HG02981 (cell line): ENCODE results near the gene MBD6.

Source experiments
- ATAC-seq: cut with Tn5 transposase; IDR thresholded peaks from one replicate; pipeline ENCODE4 v1.9.1; 2021; ENCODE audit warnings: mild to moderate bottlenecking, moderate library complexity; ENCODE audit not compliant: unreplicated experiment

Gene MBD6, protein sequence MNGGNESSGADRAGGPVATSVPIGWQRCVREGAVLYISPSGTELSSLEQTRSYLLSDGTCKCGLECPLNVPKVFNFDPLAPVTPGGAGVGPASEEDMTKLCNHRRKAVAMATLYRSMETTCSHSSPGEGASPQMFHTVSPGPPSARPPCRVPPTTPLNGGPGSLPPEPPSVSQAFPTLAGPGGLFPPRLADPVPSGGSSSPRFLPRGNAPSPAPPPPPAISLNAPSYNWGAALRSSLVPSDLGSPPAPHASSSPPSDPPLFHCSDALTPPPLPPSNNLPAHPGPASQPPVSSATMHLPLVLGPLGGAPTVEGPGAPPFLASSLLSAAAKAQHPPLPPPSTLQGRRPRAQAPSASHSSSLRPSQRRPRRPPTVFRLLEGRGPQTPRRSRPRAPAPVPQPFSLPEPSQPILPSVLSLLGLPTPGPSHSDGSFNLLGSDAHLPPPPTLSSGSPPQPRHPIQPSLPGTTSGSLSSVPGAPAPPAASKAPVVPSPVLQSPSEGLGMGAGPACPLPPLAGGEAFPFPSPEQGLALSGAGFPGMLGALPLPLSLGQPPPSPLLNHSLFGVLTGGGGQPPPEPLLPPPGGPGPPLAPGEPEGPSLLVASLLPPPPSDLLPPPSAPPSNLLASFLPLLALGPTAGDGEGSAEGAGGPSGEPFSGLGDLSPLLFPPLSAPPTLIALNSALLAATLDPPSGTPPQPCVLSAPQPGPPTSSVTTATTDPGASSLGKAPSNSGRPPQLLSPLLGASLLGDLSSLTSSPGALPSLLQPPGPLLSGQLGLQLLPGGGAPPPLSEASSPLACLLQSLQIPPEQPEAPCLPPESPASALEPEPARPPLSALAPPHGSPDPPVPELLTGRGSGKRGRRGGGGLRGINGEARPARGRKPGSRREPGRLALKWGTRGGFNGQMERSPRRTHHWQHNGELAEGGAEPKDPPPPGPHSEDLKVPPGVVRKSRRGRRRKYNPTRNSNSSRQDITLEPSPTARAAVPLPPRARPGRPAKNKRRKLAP

DNA sequence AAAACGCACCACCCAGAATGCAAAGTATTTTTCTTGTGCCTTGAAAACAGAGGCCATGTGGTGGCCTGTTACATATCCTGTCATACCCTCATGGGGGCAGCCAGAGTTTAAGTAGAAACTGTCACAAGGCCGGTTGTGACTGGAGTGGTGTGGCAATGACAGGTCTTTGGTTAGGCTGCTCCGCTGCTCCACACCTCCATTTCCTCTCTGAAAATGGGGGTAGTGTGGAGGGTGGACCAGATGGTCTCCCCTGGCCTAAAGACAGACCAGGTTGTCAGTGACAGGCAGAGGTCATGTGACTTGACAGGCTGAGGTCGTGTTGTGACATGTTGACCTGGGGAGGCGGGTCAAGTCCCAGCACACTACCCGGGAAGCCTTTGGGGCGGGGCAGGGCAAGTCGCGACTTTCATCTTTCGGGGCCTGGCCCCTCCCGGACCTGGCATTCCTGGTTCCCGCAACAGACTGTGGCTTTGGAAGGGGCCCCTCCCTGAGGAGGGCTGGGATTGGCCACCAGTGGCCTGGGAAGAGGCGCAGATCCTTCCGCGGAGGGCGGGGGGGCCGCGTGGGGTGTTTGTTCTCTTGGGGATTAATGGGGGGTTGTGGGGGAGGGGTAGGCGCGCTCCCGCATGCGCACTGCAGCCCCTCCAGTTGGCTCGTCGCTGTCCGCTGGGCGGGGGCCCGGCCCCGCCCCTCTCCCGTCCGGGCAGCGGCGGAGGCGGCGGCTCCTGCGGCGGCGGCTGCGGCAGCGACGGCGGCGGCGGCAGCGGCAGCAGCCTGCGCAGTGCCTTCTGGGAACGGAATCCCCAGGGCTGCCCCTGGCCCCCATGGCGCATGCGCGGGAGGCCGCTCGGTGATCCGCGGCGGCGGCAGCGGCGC lies at the start of gene MBD6:
Gene MBD6 (plus strand): TSS at position 814 of the 876 bp plus-strand sequence. CDS start 1,480 bp downstream, outside the sequence.
- ATAC-seq: peak; percentile 36

DNA sequence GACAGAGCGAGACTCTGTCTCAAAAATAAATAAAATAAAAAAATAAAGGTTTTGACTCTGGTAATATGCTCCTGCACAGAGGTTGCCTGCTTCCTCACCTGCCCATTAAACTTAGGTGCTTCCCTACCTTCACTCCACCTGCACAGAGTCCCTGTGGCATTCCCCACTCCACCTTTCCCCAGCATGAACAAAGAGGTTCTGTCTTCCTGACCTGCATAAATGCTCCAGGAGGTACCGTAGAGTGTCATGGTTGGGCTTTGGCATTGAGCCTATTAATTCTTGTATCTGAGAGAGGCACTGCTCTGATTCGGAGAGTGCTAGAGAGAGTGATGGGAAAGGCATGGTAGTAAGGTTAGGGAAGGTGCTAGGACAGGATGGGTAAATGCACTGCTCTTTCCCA lies 49.2 kb upstream of the MBD6 start:
- no peak for ATAC-seq

DNA sequence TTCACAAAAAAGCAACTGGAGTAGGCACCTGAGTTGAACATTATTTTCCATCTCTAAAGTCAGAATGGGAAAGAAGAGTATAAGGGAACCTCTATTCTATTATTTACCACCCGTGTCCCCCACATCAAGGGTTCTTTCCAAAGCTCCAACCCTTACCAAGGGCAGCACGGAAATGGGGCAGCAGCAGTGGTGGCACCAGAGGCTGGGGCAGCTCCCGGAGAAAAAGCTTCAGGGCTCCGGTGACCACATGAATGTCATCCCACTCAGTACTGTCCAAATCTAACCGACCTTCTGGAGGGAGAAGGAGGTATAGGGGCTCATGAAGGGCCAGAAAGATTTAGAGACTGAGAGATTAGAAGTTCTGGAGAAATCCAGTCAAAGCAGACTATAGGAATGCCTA lies 48.7 kb upstream of the MBD6 start:
- ATAC-seq: no peak

DNA sequence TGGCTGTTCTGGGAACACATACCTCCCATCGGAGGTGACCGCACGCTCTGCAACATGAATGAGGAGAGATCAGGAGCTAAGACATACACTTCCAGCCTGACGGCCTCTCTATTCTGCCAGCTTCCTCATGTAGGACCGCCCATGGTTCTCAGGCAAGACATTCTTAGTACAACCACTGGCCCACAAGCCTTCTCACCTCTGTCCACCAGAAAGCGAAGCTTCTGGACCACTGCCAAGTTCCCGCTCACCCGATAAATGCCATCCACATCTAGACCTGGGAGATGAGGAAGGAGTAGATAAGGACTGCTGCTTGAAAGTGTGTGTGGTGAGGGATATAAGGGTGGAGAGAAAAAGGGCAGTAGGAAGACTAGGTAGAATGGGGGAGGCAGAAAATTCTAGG lies 48.2 kb upstream of the MBD6 start:
- ATAC-seq: no peak

DNA sequence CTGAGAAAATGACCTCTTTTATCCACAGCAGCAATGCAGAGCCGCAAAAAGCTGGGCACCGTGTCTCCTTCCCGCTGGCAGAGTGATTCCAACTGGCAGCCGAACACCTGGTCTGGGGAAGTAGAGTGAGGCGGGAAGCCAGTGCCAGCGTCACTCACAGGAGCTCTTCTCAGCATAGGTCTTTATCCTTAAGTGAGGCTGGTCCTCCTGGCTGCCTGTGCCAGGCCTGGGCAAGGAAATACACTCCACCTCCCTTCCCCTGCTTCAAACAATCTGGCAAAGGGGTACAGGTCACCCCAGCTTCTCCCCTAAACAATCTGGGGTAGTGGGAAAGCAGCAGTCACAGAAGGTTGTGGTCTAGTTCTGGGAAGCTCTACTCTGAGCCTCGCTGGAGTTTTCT lies 47.8 kb upstream of the MBD6 start:
- no peak for ATAC-seq

DNA sequence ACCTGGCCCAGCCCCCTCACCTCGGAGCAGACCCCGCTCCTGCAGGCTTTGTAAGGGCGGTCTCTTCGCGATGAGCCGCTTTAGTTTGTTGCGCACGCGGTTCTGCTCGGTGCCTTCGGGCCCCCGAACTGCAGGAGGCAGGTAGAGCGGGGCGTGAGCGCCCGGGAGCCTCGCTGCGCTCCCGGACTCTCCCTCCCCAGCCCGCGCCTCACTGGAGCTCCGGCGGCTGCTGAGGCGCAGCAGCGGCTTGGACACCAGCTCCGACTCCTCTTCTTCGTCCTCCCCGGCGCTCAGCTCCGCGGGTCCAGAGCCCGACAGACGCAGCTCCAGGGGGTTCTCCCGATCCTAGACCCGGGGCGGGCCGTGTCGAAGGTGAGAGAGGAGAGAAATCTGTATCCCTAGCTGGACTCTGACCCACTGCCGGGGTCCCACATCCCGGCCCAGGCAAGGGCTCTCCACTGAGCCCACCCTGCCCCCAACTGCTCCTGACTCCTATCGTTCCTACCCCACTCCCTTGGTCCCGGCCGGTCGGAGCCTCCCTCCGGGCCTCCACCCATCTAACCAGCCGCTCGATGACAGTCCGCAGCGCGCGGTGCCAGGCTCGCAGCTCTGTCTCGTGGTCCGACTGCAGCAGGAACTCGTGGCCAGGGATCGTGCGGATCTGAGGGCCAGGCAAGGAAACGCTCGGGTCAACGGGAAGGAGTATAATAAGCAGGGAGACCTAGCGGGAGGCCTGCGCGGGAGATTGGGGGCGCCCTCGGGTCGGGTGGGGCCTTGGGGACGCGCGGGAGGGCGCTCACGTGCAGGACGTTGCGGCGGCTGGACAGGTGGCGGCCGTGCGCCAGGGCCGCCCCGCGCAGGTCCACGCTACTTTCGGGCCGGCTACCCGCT lies 47.1 kb upstream of the MBD6 start:
- no peak for ATAC-seq

DNA sequence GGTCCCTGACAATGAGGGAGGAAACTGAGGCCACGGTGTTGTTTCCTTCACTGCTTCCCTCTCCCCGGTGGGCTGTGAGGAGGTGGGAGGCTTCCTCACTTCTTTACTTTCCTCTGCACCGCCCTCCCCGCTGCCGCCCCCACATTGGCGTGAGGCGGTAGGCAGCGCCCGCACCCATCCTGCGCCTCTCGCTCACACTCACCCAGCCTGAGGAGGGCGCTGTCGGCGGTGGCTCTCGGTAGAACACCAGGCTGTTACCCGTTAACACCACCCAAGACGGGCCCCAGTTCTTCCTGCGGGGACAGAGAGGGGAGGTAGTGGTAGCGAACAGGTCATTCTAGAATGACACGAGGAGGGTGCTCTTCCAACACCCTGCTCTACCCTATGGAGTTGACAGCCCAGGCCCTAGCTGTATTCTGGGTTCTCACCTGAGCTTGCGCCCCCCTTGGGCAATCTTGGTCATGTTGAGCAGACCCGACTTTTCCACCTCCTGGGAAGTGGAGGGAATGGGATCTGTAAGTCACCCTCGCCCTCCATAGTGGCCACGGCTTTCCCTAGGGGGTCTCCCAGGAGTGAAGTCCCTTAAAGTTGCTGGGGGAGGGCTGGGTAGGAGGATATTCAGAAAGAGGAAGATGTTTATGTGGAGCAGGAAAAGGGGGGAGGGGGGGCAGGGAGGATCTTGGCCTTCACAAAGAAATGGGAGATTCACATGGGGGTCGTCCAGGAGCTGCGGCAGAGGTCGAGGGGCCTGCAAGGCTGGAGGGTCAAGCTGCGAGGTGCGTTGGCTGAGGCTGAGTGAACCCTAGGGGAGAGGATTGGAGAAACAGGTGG lies 46.2 kb upstream of the MBD6 start:
- ATAC-seq: no peak

DNA sequence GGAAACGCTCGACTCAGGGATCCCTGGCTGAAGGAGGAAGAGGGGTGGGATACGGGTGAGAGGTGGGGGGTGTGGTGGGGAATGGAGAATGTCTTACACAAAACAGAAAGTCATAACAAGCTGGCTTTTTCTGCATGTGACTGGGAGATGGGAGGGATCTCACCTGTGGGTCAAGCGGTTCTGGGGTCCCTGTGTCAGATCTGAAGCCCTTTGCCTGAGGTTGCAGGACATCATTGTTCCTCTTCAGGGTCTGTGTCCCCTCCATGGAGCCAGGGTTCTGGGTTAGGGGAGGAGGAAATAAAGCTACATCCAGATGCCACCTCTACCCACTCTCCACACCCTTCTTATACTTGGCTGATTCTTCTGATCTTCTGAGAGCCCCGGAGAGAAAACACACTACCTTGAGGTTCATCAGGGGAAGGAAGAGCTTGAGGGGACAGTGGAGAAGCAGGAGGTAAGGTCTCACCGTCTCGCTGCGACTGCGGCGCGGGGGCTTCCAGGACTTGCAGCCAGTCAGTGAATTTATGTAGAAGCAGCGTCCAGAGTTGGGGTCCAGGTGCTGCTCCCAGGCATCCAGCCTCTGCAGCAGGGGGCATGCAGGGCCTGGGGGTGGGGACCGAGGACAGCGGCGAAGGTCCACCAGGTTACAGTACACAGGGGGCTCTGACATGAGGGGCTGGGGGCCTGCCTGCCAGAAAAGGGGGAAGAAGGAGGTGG lies 45.5 kb upstream of the MBD6 start:
- ATAC-seq: no peak

DNA sequence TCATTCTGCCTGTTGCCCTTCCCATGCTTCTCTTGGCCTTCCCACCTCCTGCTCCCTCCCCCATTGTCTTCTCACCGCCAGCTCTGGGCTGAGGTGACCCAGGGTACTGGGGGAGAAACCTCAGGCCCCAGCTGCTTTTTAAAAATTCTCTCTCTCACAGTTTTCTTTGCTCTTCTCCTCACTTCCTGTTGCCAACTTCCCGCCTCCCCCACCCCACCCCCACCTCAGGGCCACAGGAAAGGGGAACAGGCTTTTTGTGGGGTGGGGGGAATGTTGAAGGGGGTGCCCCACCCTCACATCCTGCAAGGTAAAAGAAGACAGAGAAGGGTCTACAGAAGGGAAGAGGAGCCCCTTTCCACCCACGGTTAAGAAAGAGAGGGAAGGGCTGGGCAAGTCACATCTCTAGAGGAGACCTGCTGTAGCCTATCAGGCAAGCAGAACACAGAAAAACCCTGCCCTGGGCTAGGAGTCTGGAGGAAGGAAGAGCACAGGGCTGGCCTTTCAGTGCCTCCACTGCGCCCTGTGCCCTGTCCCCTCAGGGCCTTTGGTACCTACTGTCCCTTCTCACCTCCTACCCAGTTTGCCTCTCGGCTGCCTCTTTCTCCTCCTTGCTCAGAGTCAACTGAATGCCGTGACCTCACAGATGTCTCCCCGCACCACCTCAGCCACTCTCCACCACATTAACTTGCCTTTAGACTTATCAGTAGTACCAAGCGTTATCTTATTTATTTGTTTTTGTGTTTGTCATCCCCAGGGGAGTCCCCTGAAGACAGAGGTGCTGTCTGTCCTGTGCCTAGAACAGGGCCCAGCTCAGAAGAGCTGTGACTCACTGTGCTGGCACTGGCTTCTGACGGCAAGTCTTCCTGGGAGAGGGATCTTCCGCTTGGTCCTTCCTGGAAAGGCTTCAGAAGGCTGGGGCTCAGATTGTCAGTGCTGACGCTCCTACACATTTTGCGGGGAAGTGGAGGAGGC lies 44.6 kb upstream of the MBD6 start:
- peak; percentile 33 for ATAC-seq

DNA sequence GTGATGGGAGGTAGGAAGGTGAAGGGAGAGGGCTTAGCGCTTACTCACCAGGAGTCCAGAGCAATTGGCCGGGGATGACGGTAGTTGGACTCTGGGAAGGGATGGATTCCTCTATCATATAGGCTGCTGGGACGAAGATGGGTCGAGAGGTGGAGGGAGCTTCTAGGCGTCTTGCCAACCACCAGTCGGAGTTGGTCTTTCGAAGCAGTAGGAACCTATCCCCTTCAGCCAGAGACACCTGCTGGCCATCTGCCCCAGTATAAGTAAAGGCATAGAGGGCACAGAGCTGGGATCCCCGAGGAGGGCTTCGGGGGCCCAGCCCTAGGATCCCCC lies 43.6 kb upstream of the MBD6 start:
- no peak for ATAC-seq

DNA sequence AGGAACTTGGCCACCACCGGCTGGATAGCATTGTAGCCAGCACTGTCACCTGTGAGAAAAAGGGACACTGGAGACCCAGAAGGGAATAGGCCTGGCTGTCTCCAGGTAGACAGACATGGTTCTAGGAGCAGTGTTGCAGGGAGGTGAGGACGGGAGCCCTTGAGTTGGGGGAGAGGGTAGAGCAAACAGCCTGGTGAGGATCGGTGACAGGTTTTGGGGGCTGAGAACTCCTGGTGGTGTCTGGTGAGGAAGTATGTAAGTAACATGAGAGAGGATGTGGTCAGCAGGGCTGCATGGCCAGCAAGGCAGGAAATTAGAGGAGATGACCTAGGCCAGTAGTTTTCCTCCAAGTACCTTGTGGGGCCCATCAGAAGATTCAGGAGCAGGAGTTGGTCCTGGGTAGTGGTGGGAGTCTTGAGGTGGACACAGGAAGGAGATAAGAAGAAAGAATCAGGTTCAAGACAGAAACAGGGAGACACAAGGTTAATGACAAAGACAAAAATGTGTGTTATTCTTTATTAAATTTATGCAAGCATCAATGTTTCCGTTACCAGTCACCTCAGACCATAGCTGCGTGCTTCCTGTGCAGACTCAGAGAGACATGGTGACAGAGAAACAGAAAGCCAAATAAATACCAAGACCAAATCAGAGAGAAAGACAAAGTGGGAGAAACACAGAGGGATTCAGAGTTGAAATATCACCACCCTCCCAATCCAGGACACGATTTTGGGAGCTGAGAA lies 43.1 kb upstream of the MBD6 start, which contains the start of gene ARHGAP9:
Gene ARHGAP9 (minus strand): TSS at position 491 of the 740 bp plus-strand sequence. CDS start 460 bp downstream, at position 31.
- peak; percentile 42 for ATAC-seq

DNA sequence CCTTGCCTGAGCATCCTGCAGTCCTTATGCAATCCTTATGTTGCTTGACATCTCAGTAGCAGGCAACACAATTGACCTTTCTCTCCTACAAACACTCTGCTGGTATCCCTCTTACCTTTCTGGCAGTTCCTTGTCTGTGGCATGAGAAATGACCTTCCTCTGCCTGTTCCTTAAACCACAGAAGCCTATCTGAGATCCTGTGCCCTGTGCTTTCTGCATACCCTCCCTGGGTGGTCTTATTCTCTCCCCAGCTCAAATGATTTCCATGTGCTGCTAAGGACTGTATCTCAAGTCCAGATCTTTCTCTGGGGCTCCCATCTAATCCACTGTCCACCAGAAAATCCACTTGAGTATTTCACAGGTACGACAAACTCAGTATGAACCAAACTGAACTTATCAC lies 41.0 kb upstream of the MBD6 start:
- no peak for ATAC-seq

DNA sequence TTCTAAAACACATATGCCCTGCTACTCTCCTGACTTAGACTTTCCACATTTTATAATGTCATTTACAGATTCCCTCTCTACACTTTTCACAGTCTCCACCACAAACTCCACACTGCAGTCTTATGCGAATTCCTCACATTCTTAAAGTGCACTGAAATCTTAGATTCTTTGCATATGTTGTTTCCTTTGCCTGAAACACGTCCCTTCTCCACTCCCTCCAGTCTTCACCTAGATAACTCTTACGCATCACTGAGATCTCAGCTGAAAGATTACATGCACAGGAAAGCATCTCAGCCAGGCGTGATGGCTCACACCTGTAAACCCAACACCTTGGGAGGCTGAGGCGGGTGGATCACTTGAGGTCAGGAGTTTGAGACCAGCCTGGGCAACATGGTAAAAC lies 39.2 kb upstream of the MBD6 start:
- no peak for ATAC-seq

DNA sequence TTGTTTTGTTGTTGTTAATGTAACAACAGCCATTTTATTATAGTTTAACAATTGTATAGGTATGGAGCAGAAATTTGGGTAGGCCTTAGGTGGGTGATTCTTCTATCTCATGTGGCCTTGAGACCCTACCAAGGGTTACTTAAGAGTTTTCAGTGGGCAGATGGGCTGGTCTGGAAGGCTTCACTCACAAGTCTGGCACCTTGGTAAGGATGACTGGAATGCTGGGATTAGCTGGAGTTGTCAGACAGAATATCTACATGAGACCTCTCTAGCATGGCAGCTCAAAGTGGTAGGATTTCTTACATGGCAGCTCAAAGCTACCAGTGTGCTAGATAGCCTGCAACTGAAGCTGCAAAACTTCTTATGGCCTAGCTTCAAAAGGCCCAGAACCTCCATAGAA lies 36.9 kb upstream of the MBD6 start:
- ATAC-seq: no peak

DNA sequence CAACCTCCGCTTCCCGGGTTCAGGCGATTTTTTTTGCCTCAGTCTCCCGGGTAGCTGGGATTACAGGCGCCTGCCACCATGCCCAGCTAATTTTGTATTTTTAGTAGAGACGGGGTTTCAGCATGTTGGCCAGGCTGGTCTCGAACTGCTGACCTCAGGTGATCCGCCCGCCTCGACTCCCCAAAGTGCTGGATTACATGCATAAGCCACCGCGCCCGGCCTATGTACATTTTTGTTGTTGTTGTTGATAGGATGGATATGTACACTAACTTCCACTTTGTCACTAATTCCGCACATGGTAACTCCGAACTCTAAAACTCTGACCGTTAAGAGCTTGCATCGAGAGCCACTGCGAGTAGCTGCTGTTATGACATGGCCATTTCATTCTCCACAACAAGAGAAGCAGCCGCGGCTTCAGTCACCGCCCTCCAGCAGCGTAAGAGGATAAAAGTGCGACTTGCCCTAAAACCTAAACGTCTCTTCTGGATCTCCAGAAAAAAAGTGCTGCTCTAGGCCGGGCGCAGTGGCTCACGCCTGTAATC lies 35.5 kb upstream of the MBD6 start:
- ATAC-seq: no peak
